Cardiac septum (tissue), 1 donor: ENCODE measurements around the gene CD2. TPM values are rescaled to one million over a fixed set of nuclear protein-coding genes. Genes with fewer than 3 reads are reported as not detected.

Experiments
- DNase-seq: peaks from one replicate; pipeline ENCODE4 v3.0.0-alpha.2; 2020; ENCODE audit warnings: low spot score
- intact Hi-C: fragments of 100-400 bp; cut with DNase I; formaldehyde crosslinking; loops from one replicate; pipeline ENCODE4 v1.14.0; 2022
- total RNA-seq: library from RNA; stranded (reverse); fragmentation: NEBNext Ultra II Directional; extraction: Animal tissue kit (Norgen Biotek cat#: 25700); gene quantifications from one replicate; pipeline ENCODE4 v1.2.1, GENCODE V29; 2021
- donor health status: DM: no; HTN: no; CAD: no.

The CD2 gene
- total RNA-seq, 1 donor from 2014 or later, result 0.75 TPM

DNA sequence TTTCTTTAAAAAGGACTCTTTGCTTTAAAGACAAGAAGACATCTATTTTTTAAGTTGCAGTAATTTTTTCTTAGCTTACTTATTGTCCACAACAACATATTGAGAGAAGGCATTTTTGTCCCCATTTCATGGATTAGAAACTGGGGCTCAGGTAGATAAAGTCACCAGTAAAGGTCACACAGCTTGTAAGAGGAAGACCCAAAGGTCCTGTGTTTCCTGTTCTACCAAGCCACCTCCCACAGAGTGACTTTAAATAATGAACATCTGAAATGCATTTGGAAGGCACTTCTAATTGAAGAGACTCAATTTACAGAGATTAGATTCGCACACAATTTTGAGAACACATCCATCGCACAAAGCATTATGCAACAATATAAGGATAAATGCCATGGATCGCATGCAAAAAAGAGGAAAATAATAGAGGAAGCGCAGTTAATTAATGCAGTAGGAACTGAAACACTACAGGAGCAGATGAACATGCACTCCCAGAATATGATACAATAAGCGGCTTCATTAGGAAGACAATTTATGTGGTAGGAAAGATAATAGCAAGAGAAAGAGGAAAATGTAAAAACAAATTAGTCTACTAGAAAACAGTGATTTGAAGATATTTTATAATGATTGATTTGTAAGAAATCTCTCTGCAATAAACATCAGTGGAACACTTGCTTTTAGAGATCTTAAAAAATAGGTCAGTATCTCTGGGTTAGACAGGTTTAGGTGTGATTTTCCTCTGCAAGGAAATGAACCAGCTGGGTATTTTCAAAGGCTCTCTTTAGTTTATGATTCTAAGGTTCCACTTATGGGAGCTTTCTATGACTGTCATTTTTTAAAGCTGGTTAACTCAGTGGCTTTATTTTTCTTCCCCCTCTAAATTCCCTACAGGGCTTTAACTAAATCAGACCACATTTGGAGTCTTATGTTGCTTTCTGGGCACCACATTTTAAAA, 27.1 kb upstream of the CD2 start:
- DNase-seq, result no peak
- intact Hi-C loops, result no loop called here

DNA sequence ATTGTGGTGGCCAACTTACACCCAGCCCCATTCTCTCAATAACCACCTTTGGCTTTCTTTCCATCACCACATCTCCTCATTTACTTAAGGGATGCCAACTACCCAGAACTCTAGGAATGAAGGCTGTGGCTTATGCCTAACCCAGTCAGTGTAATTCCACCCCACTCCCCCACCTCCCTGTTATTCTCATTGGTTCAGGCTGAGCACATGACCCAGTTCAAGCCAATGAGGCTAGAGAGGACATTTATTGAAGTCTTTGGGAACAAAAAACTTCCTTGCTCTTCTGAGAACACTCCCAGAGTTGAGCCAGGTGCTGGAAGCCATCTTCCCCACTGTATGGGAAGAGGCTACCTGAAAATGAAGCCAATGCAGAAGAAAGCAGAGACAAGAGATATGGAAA, 22.8 kb upstream of the CD2 start:
- intact Hi-C loops, result no loop called here
- DNase-seq, result no peak

DNA sequence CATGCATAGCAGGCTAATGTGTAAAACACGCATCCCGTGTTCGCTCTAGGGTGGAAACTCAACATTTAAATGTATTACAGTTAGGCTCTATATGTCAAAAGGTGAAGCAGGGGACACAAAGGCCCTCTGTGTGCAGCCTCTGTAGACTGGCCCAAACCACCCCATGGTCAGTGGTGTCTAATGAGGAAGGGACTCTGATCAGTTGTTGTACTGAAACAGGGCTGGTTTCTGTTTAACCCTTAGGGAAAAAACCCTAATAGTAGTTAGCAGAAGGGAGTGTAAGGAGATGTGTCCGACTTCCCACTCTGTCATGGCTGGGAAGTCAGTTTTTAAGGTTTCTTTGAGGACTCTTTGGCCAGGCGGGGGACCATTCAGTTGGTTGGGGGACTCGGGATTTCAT, 21.5 kb upstream of the CD2 start:
- DNase-seq, result no peak

DNA sequence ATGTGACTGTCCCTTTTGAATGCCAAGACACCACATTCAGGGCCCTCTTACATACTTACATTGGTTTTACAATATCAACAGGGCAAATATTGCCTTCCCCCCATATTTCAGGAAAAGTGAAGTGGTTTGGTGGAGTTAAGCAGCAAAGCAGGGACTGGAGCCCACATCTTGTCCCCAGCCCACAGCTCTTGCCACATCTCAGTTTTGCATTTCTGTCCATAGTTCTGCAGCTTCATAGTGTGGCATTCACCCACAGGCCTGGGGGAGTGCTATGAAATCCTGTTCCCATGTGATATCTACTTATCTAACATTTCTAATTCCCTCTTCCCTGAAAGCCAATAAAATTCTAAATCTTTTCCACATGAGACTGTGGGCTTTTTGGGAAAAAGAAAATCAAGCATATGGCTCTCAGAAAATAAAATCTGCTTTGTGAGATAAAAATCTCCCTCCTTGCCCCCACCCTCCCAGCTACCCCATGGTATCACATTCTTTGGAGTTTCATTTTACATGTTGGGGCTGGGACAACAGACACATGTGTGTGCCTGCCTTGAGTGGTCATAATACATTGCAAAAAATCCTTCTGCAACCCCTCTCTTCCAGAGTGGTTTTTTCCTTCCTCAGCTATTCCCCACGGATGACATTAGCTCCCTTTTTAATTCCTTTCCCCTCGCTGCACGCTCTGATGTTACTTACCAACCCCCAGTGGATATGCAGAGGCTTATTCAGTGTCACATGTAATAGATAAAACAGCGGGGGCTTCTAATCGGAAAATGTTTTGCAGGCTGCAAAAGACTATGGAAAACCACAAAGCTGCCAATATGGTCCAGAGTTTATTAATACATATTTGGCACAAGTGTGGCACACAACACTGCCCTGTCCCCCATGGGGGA, 20.5 kb upstream of the CD2 start:
- no peak for DNase-seq
- intact Hi-C loops, result no loop called here

More for the DNA sequence above, 21.5 kb upstream of the CD2 start:
- intact Hi-C loops, result no loop called here

DNA sequence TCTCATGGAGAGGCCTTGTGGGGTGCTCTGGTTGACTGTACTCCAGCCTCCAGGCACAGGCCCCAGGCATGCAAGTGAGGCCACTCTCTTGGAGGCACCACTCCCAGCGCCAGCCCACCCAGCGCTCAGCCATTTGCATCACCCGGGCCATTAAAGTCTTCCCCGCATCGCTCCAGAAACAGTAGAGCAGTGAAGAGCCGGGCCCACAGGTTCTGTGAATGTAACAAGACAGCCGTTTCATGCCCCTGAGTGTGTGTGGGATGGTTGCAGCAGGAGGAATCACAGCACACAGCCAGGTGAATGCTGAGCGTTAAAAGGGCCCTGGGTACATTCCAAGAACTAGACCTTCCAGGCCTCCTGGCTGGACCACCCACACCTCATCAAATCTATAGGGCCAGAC, 19.0 kb upstream of the CD2 start:
- intact Hi-C loops, result no loop called here
- no peak for DNase-seq

DNA sequence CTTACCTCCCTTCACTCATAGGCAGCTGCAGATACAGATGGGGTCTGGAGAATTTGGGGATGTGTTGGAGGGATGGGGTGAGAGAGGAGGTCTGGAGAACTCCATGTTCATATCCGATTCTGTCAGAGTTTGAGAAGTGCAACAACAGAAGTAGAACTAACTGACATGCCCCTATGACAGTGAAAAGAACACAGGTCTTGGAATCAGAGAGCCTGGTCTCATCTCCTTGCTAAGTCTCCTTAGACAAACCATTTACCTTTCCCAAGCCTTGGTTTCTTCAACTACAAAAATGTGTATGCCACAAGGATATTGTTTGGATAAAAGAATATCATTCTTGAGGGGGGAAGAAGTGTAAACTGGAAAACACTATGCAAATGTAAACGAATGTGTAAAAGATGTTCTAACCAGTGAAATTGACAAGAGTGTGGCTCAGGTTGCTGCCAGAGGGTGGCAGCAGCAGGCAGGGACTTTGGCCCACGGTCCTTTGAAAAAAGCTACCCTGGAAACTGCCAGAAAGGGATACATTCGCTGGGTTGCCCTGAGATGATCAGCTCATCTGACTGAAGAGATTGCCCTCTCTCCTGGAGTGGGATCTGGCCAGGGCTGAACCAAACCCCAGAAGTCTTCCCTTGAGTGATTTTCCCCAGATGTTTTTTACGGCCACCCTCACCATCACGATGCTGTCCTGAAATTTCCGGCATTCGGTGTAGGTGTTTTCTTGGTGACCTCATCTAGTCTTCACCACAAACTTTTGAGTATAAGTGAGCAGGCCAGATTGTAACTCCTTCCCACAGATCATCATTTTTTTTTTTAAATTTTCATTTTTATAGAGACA, 17.0 kb upstream of the CD2 start:
- no peak for DNase-seq
- intact Hi-C loops, result loop anchor here (1.0 kb wide), 1 partner anchor 317 kb away; no protein-coding TSS in a partner anchor

DNA sequence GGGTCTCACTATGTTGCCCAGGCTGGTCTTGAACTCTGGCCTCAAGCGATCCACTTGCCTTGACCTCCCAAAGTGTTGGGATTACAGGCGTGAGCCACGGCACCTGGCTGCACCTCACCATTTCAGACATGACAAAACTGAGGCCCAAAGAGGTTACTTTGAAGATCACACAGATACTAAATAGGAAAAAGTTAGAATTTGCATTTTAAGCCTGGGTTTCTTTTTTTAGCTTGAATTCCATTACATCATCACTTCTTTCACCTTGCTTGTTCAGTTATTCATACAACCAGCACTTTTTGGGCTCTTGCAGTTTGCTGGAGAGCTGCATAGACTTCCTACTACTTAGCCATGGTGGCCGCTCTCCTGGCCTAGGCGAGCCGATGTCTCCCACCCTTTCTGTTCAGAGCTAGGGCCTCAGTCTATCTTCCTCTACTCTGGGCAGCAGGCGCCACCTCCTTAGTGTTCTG, 16.3 kb upstream of the CD2 start:
- intact Hi-C loops, result loop anchor here (1.0 kb wide), 1 partner anchor 316 kb away; no protein-coding TSS in a partner anchor
- no peak for DNase-seq

DNA sequence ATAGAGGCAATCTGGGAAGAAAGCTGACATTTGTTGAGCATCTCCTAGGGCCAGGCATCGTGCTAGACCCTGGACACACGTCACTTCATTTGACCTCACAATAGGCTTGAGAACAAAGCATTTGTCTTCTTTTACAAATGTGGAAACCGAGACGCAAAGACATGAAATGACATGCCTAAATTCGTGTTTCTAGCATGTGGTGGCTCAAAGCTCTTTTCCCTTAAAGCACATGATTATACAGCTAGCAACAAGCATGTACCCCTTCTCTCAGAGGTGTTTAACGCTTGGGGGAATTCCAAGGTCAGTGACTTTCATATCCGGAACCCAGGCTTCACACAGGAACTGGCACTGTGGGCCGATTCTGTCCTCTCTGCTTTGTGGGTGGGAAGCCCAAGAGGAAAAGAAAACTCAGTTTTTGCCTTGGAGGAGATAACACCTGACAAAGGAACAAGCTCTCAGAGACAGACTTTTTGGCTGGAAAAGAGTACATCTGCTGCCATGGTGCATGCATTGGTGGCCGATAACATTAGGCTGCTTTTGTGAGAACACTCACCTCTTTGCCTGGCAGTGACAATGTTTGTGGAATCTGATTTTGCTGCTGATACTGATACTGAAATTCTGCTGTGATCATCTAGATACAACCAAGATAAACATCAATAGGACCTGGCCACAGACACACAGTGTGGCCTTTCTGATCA, 15.4 kb upstream of the CD2 start:
- intact Hi-C loops, result no loop called here

DNA sequence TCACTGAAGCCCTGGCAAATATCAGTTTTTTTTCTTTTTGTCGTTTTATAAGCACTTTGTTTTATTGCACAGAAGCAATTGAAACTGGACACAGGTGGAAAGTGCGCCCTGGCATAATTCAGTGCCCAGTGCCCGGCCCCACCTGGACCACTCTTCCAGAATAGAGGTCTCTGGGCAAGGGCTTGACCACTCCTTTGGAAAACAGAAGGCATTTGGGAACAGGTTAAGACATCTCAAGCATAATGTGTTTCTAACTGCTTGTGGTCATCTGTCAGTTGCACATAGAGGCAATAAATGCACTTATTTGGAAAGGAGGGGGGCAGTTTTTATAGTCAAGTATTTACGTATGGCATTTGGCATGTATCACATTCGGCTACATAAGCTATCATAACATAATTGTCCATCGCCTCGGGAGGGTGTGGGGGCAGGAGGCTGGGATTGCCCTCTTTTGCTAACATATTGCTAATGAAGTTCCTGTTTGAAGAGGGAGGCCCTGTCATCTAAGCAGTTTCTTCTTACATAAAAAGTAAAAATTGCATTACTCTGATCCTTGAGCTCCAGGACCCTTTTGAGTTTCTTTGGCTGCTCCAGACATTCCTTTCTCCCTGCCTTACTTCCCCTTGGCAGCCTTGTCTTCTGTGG, 14.7 kb upstream of the CD2 start:
- peak; percentile 4 for DNase-seq
- intact Hi-C loops, result no loop called here

More for the DNA sequence above, 15.4 kb upstream of the CD2 start:
- no peak for DNase-seq

DNA sequence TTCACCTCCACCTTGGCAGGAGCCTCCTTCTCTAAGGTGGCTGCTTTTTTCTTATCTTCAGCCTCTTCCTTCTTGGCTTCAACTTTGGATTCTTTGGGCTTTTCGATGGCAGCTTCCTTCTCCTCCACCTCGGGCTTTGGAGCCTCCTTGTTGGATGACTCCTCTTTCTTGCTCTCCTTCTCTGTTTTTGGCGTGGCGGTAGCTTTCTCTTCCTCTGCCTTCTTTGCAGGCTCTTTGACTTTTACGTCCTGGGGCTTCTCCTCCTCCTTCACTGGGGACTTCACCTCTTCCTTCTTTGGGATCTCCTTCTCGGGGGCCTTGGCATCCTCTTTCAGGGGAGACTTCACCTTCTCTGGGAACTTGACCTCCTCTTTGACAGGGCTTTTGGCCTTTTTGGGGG, 13.9 kb upstream of the CD2 start:
- intact Hi-C loops, result no loop called here
- no peak for DNase-seq

DNA sequence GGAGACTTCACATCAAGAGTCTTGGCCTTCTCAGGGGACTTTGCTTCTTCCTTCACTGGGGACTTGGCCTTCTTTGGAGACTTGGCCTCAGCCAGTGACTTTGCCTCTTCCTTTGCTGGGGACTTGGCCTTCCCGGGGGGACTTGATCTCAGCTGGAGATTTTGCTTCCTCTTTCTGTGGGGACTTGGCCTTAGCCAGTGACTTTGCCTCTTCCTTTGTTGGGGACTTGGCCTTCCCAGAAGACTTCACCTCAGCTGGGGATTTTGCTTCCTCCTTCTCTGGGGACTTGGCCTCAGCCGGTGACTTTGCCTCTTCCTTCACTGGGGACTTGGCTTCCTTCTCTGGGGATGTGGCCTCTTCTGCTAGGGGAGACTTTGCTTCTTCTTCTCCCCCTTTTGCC, 13.5 kb upstream of the CD2 start:
- no peak for DNase-seq
- intact Hi-C loops, result no loop called here

DNA sequence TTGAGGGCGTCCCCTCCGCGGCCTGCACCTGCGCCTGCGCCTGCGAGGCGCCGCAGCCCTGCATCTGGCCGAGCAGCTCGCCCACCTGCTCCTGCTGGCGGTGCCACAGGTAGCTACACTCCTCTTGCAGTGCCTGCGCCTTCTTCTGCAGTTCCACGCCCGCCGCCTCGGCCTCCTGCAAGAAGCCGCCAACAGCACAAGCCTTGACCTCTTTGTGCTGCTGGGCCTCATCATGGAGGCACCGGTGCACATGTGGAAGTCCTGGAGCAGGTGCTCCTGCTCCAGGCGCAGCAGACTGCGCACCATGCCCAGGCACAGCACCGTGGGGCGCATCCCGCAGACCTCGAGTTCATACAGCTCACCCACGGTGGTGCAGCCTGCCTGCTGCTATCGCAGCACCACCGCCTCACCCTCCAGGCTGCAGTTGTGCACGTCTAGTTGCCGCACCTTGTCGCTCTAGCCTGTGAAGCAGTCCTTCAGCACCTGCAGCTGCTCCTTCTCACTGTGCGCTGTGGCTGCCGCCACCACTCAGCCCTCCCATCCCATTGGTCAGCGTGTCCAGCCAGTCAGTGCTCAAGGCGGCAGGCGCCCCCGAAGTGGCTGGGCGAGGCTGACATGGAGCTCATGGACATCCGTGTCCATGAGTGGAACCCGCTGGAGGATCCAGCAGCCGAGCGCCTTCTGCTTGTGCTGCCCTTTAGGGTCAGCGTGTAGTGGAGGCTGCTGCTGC, 12.2 kb upstream of the CD2 start:
- DNase-seq, result peak; percentile 55
- intact Hi-C loops, result no loop called here

DNA sequence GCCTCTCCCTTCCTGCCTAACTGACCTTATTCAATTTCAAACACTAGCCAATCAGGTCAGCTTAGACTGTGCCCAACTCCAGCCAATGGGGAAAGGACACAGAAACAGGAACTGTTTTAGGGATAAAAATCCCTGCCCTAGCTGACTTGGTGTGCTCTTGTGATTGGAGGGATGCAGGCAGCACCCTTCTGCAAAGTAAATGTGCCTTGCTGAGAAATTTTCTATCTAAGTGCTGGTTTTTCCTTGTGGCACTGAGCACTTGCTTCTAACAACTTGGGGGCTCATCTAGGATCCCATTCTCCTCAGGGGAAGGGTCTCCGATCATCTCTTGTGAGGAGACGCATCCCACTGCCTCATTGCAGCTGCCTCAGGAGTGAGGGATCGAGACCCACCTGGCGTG, 10.7 kb upstream of the CD2 start:
- intact Hi-C loops, result no loop called here
- no peak for DNase-seq

DNA sequence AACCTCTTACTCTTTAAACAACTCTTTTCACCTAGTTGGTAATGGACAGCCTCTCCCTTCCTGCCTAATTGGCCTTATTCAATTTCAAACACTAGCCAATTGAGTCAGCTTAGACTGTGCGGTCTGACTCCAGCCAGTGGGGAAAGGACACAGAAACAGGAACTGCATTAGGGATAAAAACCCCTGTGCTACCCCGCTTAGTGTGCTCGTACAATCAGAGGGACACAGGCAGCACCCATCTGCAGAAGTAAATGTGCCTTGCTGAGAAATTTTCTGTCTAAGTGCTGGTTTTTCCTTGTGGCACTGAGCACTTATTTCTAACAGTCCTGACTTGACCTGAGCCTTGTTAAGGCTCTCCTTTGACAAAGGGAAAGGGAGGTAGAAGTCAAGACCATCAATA, 6.0 kb upstream of the CD2 start:
- intact Hi-C loops, result no loop called here
- DNase-seq, result no peak

DNA sequence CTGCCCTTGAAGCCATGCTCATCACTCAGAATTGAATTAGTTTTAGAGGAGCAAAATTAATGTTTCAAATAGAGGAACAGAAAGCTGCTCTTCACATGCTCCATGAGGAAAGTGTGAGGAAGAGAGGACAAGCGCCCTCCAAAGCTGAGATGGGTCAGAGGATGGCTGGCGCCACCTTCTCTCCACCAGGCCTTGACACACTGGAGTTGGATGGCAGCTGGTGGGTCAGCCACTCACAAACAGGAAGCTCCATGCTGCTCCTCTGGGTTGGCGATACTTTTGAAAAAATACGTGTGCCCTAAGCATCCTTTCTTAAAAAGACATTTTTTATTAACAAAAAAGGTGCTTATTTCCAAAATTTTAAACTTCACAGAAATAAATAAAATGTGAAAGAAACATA, 3.1 kb upstream of the CD2 start:
- no peak for DNase-seq
- intact Hi-C loops, result no loop called here

DNA sequence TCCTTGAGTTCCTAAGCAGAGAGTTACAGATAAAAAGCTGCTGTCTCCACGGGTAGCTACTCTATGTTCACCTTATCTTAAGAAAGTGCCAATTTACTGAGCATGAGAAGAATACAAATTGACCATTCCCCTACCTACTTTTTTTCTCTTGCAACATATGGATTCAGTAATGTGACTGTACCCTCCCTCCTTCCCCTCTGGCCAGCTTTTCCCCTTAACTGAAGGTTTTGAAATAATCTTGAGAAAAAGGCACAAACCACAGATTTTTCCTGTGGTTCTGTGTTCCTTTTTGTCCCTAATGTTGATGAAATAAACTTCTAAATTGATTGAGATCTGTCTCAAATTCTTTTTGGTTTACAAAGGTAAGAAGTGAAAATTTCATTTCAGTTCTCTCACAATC, 2.6 kb upstream of the CD2 start:
- intact Hi-C loops, result no loop called here
- DNase-seq, result no peak

DNA sequence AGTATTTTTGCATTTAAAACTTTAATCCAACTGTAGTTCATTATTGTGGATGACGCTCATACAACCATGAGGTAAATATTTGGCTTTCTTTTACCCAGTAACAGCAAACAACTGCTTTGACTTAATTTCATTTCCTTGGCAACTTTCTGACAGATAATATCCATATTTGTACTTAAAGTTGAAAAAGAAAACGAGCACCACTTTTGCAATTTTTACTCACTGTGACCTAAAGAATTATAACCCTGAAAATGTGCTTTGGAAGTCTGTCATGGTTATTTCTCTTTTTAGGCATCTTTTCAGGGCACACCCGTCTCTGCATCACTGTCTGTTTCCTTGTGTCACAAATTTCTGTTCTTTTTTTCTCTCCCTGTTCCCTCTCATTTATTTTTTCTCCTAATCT, 918 bp upstream of the CD2 start:
- intact Hi-C loops, result no loop called here
- no peak for DNase-seq

DNA sequence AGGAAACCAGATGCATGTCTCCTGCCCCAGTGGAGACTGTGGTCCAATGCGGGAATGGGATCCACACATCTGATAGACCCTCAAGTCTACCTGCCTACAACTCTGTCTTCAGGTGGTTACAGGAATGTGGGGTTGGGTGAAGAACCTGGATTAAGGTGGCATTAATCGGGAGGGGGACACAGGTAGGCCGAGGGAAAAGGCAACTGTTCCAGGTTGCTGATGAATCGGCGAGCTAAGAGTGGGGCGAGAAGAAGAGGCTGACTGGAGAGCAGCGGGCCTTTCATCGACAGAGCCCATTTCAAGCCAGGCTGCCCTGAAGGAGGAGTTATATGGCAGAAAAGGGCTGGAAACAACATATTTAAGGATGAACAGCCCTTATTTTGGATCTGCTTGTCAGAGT, 836 bp downstream of the CD2 start:
- intact Hi-C loops, result no loop called here
- no peak for DNase-seq
